SK-N-SH treated with all-trans-retinoic acid at 6 μM for 48 hours (cell line): Measurements from ENCODE around the gene SRGAP2.
"Not testable (repeated sequence)": the region's sequence is repeated elsewhere in the genome, so short reads cannot be mapped to it uniquely, and the experiment has no call there.

ENCODE experiments used
- ATAC-seq: fragments of 200-7000 bp; cut with Tn5 transposase; 3 replicates; pipeline ENCODE4 v1.9.1; 2020; ENCODE audit warnings: mild to moderate bottlenecking, moderate library complexity

SRGAP2 gene

GRCh38 chr1:206203364-206204158 is at the start of gene SRGAP2:
SRGAP2 (plus strand) TSS chr1:206203541; CDS start chr1:206205971, 2,430 bp downstream.
- ATAC-seq: peak; percentile 73

GRCh38 chr1:206167350-206168029 is 35.9 kb upstream of the SRGAP2 start:
- peak; percentile 97 for ATAC-seq

GRCh38 chr1:206169794-206170193 is 33.5 kb upstream of the SRGAP2 start:
- ATAC-seq: not testable (repeated sequence)

GRCh38 chr1:206173110-206173719 is 30.1 kb upstream of the SRGAP2 start:
- not testable (repeated sequence) for ATAC-seq

GRCh38 chr1:206174182-206174868 is 29.0 kb upstream of the SRGAP2 start:
- ATAC-seq: peak; percentile 83

- ATAC-seq: peak; percentile 33
Measured at GRCh38 chr1:206175459-206176113, 27.8 kb upstream of the SRGAP2 start.

- peak; percentile 87 for ATAC-seq
Measured at GRCh38 chr1:206176114-206176502, 27.2 kb upstream of the SRGAP2 start.

GRCh38 chr1:206178061-206178989 is 25.0 kb upstream of the SRGAP2 start:
- peak; percentile 19; the same call in 2 of the 3 replicates for ATAC-seq

GRCh38 chr1:206179666-206180065 is 23.7 kb upstream of the SRGAP2 start:
- not testable (repeated sequence) for ATAC-seq

- ATAC-seq: peak; percentile 87
Measured at GRCh38 chr1:206182368-206183317, 20.7 kb upstream of the SRGAP2 start.

- ATAC-seq: not testable (repeated sequence)
Measured at GRCh38 chr1:206183788-206184187, 19.6 kb upstream of the SRGAP2 start.

- ATAC-seq: not testable (repeated sequence)
Measured at GRCh38 chr1:206185778-206186177, 17.6 kb upstream of the SRGAP2 start.

GRCh38 chr1:206186826-206187225 is 16.5 kb upstream of the SRGAP2 start:
- not testable (repeated sequence) for ATAC-seq

GRCh38 chr1:206195182-206195581 is 8.2 kb upstream of the SRGAP2 start:
- ATAC-seq: not testable (repeated sequence)

GRCh38 chr1:206196748-206197424 is 6.5 kb upstream of the SRGAP2 start:
- ATAC-seq: not testable (repeated sequence)

- peak; percentile 84 for ATAC-seq
Measured at GRCh38 chr1:206202789-206203363, 465 bp upstream of the SRGAP2 start, which contains the start of gene FAM72A. FAM72A (minus strand) TSS chr1:206202839; CDS start chr1:206202025, 814 bp downstream.

GRCh38 chr1:206204159-206204511 is 794 bp downstream of the SRGAP2 start:
- not testable (repeated sequence) for ATAC-seq

- not testable (repeated sequence) for ATAC-seq
Measured at GRCh38 chr1:206204871-206205270, 1.5 kb downstream of the SRGAP2 start.

- not testable (repeated sequence) for ATAC-seq
Measured at GRCh38 chr1:206205569-206205968, 2.2 kb downstream of the SRGAP2 start.
